Endothelial cell of umbilical vein (primary cell): ENCODE data around the gene MYO1G. TPM values are rescaled to one million over a fixed set of nuclear protein-coding genes. Genes with fewer than 3 reads are reported as not detected.

Experiments
- BruUV-seq: library from RNA; stranded (reverse); fragments of 400-500 nt; replicated peaks from 2 replicates; lab custom pipeline; 2021; lab: Mats Ljungman, UMichigan
- CTCF ChIA-PET: fragments of 300-600, 350-600 bp; sonication (Branson Sonifier 250); formaldehyde crosslinking; loops from one replicate; lab custom pipeline; 2021; ENCODE audit warnings: antibody characterized with exemption, inconsistent platforms; lab: Charles Lee
- POLR2A ChIA-PET: fragments of 300-600, 350-600 bp; sonication (Branson Sonifier 250); formaldehyde crosslinking; loops from one replicate; lab custom pipeline; 2021; ENCODE audit warnings: antibody characterized with exemption, inconsistent platforms; lab: Charles Lee
- DNase-seq: peaks from one replicate; pipeline ENCODE4 v3.0.0-alpha.2; 2011; ENCODE audit warnings: low read depth, low spot score
- FAIRE-seq: peaks from 2 replicates; lab custom pipeline; 2011; peaks lifted over from hg19 to GRCh38; lab: Jason Lieb, UNC
- H2AFZ ChIP-seq: 2 replicates; pipeline ENCODE4 v1.6.0; 2012; ENCODE audit warnings: low read depth, low read length, control low read depth, inconsistent platforms
- H3K27ac ChIP-seq: 2 replicates; pipeline ENCODE4 v1.5.1; 2011; ENCODE audit warnings: low read depth, mild to moderate bottlenecking, control low read depth, low read length, moderate library complexity; ENCODE audit not compliant: insufficient read depth
- H3K27me3 ChIP-seq, 2 experiments: 2 replicates each; pipeline versions ENCODE4 v1.6.0 to v1.6.1; 2011; ENCODE audit warnings: low read length in 2 of 2, mixed read lengths in 1 of 2; ENCODE audit not compliant: control insufficient read depth in 2 of 2, insufficient read depth in 2 of 2
- H3K36me3 ChIP-seq, 2 experiments: 2 replicates in 1 of 2; 3 replicates in 1 of 2; pipeline ENCODE4 v1.5.1; 2011; ENCODE audit warnings: low read length in 2 of 2, mild to moderate bottlenecking in 1 of 2, moderate library complexity in 1 of 2; ENCODE audit not compliant: control insufficient read depth in 2 of 2, insufficient read depth in 2 of 2; ENCODE audit errors: extremely low read depth in 1 of 2
- H3K4me1 ChIP-seq: 3 replicates; pipeline ENCODE4 v1.5.1; 2011; ENCODE audit warnings: mild to moderate bottlenecking, low read length; ENCODE audit not compliant: control insufficient read depth, insufficient read depth; ENCODE audit errors: extremely low read depth
- H3K4me2 ChIP-seq: 2 replicates; pipeline ENCODE4 v1.6.1; 2011; ENCODE audit warnings: low read length, control low read depth, mixed read lengths; ENCODE audit not compliant: insufficient read depth
- H3K4me3 ChIP-seq, 3 experiments: fragments of 200-600 bp in 1 of 3; sonication (generic), shearing (Covaris generic) in 1 of 3; replicated peaks in 1 of 3; 2 replicates each; pipeline ENCODE4 v1.5.1; 2011 to 2016; ENCODE audit warnings: control low read depth in 3 of 3, low read length in 3 of 3, mild to moderate bottlenecking in 2 of 3, inconsistent platforms in 1 of 3, low read depth in 1 of 3, moderate library complexity in 1 of 3; ENCODE audit not compliant: insufficient read depth in 1 of 3
- H3K79me2 ChIP-seq: 2 replicates; pipeline ENCODE4 v1.6.0; 2012; ENCODE audit warnings: low read length, inconsistent platforms; ENCODE audit not compliant: control insufficient read depth, insufficient read depth
- H3K9ac ChIP-seq: replicated peaks from 2 replicates; pipeline ENCODE3; 2011; ENCODE audit warnings: low read length, control low read depth; ENCODE audit not compliant: insufficient read depth; ENCODE audit errors: extremely low read depth
- H3K9me1 ChIP-seq: replicated peaks from 3 replicates; pipeline ENCODE4 v1.6.0; 2011; ENCODE audit warnings: mild to moderate bottlenecking, low read length; ENCODE audit not compliant: control insufficient read depth, insufficient read depth; ENCODE audit errors: extremely low read depth
- H3K9me3 ChIP-seq: replicated peaks from 2 replicates; pipeline ENCODE4 v1.5.1; 2012; ENCODE audit warnings: low read length, inconsistent platforms; ENCODE audit not compliant: control insufficient read depth, insufficient read depth
- H4K20me1 ChIP-seq: replicated peaks from 2 replicates; pipeline ENCODE3; 2011; ENCODE audit warnings: mild to moderate bottlenecking, low read length; ENCODE audit not compliant: control insufficient read depth, insufficient read depth; ENCODE audit errors: extremely low read depth
- EZH2 ChIP-seq: IDR thresholded peaks from 2 replicates; pipeline ENCODE4 v1.6.1; 2012; ENCODE audit warnings: borderline replicate concordance, low read depth, mild to moderate bottlenecking, moderate library complexity, low read length, inconsistent platforms; ENCODE audit not compliant: severe bottlenecking
- FOS ChIP-seq: IDR thresholded peaks from 2 replicates; pipeline ENCODE4 v1.6.1; 2011; ENCODE audit warnings: mild to moderate bottlenecking, low read length, moderate library complexity, borderline replicate concordance; ENCODE audit not compliant: insufficient read depth
- GATA2 ChIP-seq: IDR thresholded peaks from 2 replicates; pipeline ENCODE4 v1.7.0; 2011; ENCODE audit warnings: low read depth, mild to moderate bottlenecking, moderate library complexity, mixed read lengths, low read length; ENCODE audit not compliant: insufficient read length, insufficient read depth
- JUN ChIP-seq: IDR thresholded peaks from 2 replicates; pipeline ENCODE4 v1.6.1; 2011; ENCODE audit warnings: borderline replicate concordance, low read depth; ENCODE audit not compliant: insufficient read length, insufficient read depth
- MAX ChIP-seq: IDR thresholded peaks from 2 replicates; pipeline ENCODE4 v1.6.1; 2011; ENCODE audit not compliant: insufficient read depth, insufficient read length
- MYC ChIP-seq: IDR thresholded peaks from one replicate; pipeline ENCODE4 v1.6.1; 2011; ENCODE audit warnings: mild to moderate bottlenecking, low read depth, low read length
- POLR2A ChIP-seq: IDR thresholded peaks from 2 replicates; pipeline ENCODE4 v1.6.1; 2012; ENCODE audit warnings: low read depth, mild to moderate bottlenecking, control low read depth, low read length
- POLR2AphosphoS5 ChIP-seq: IDR thresholded peaks from 2 replicates; pipeline ENCODE4 v1.6.1; 2012; ENCODE audit warnings: low read depth, mild to moderate bottlenecking, control low read depth, low read length, moderate library complexity; ENCODE audit not compliant: insufficient read depth
- dilution Hi-C: fragments of 300-500 bp; cut with MboI; formaldehyde crosslinking; loops from one replicate; pipeline ENCODE4 v1.15.0; 2019; ENCODE audit warnings: low sequenced_read_pairs; ENCODE audit not compliant: extremely low pct_ligation_motif_present
- intact Hi-C: fragments of 100-400 bp; cut with micrococcal nuclease; formaldehyde crosslinking; loops from one replicate; pipeline ENCODE4 v1.10.0; 2022
- polyA plus RNA-seq, 4 experiments: library from polyadenylated mRNA; depleted of rRNA in 3 of 4; stranded (reverse) in 3 of 4; unstranded in 1 of 4; fragments of >200 nt; gene quantifications; 2 replicates each; pipeline versions ENCODE4 v1.2.1 to v1.2.3, GENCODE V29; 2011 to 2012; ENCODE audit warnings: missing spikeins in 1 of 4
- total RNA-seq: library from RNA; stranded (reverse); gene quantifications from 2 replicates; pipeline ENCODE4 v1.2.3, GENCODE V29; 2021
- TF ChIP-seq, protein P1 (sequence below), 2 donors: IDR thresholded peaks; 1 replicate in 1 of 2; 2 replicates in 1 of 2; pipeline ENCODE4 v1.5.1; 2011; ENCODE audit warnings: low read length in 2 of 2, mild to moderate bottlenecking in 2 of 2, moderate library complexity in 2 of 2, control low read depth in 1 of 2, inconsistent platforms in 1 of 2, low read depth in 1 of 2; ENCODE audit not compliant: insufficient read depth in 1 of 2; ENCODE audit errors: extremely low read depth in 1 of 2

MYO1G gene
- total and polyA plus RNA-seq, 2 donors (not counting 3 experiments of a cell fraction or from before 2014, with no cell fraction given), result 0.11 TPM; not detected in 1

DNA sequence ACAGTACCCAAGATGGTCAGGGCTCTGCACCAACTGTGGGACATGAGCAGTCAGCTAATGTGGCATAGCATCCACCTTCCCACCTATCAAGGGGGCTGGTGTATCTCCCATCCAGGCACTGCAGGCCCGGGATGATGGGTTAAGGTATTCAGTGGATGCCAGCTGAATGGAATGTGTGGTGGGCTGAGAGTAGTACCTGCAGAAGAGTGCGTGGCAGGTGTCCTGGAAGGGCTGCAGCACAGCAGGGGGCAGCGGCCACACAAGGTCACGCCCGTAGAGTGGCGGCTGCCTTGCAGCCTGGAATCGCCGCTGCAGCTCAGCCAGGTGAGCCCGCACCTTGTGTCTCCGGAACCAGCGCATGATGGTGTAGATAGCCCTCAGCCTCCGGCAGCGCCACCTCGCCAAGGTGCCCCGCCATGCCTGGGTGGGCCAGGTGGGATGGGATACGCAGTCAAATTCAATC is 13.3 kb downstream of the MYO1G start:
- intact Hi-C loops, result no loop called here
- Histone ChIP-seq H4K20me1 (no peaks in the 10 kb centered on the region), H3K9me1 (no peaks in the 10 kb centered on the region), H3K9me3 (no peaks in the 10 kb centered on the region), H3K36me3 (no peaks in the 10 kb centered on the region), H2AFZ (no peak overlapping the region), H3K9ac (no peak overlapping the region), H3K4me3 (no peak overlapping the region), H3K27ac (no peak overlapping the region), H3K79me2 (no peaks in the 10 kb centered on the region), H3K4me2 (no peak overlapping the region), H3K4me1 (peaks cover 3% of the 10 kb centered on the region), H3K27me3 (peaks cover 0 to 4% of the 10 kb centered on the region in 2 experiments)
- TF ChIP-seq POLR2A, result no peak
- TF ChIP-seq, protein P1, sequence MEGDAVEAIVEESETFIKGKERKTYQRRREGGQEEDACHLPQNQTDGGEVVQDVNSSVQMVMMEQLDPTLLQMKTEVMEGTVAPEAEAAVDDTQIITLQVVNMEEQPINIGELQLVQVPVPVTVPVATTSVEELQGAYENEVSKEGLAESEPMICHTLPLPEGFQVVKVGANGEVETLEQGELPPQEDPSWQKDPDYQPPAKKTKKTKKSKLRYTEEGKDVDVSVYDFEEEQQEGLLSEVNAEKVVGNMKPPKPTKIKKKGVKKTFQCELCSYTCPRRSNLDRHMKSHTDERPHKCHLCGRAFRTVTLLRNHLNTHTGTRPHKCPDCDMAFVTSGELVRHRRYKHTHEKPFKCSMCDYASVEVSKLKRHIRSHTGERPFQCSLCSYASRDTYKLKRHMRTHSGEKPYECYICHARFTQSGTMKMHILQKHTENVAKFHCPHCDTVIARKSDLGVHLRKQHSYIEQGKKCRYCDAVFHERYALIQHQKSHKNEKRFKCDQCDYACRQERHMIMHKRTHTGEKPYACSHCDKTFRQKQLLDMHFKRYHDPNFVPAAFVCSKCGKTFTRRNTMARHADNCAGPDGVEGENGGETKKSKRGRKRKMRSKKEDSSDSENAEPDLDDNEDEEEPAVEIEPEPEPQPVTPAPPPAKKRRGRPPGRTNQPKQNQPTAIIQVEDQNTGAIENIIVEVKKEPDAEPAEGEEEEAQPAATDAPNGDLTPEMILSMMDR (IDR thresholded peaks at IDR 0.05; ENCODE audit: extremely low read depth in 1 of 2, insufficient read depth in 1 of 2, low read depth in 1 of 2, low read length in 2 of 2), result no peak
- no peak for TF ChIP-seq GATA2
- no peak for TF ChIP-seq POLR2AphosphoS5
- no TSS peak for BruUV-seq
- DNase-seq (no peak), FAIRE-seq (no peak)
- dilution Hi-C loops, result no loop called here
- ChIA-PET POLR2A (interaction anchor here (0.5 kb wide), 1 partner anchor 128 kb away, joined by 13 read pairs; no protein-coding TSS in a partner anchor), CTCF (interaction anchor here (4.6 to 6.3 kb wide), 2 partner anchors 8 to 171 kb away, joined by 40 to 55 read pairs; no protein-coding TSS in a partner anchor)

GRCh38 chr7:44964831-44965440 is 13.9 kb downstream of the MYO1G start:
- CTCF ChIA-PET, result interaction anchor here (1.7 to 6.3 kb wide), 3 partner anchors 8 to 172 kb away, joined by 3 to 55 read pairs (median 40); no protein-coding TSS in a partner anchor
- FAIRE-seq, result no peak

More at GRCh38 chr7:44964831-44965440, 13.9 kb downstream of the MYO1G start:
- Histone ChIP-seq H3K27me3 (peaks cover 0 to 4% of the 10 kb centered on the region in 2 experiments), H3K36me3 (no peaks in the 10 kb centered on the region), H3K4me2 (no peak overlapping the region), H3K4me1 (peaks cover 3% of the 10 kb centered on the region), H2AFZ (no peak overlapping the region), H3K9ac (no peak overlapping the region), H3K4me3 (no peak overlapping the region), H3K9me1 (no peaks in the 10 kb centered on the region), H3K79me2 (no peaks in the 10 kb centered on the region), H4K20me1 (no peaks in the 10 kb centered on the region), H3K9me3 (no peaks in the 10 kb centered on the region), H3K27ac (no peak overlapping the region)
- TF ChIP-seq EZH2, result no peak
- TF ChIP-seq MAX, result no peak
- TF ChIP-seq, protein P1 (IDR thresholded peaks at IDR 0.05; ENCODE audit: extremely low read depth in 1 of 2, insufficient read depth in 1 of 2, low read depth in 1 of 2, low read length in 2 of 2), result no peak
- no peak for TF ChIP-seq POLR2AphosphoS5
- no peak for TF ChIP-seq POLR2A
- no peak for TF ChIP-seq MYC
- TF ChIP-seq GATA2, result no peak
- TF ChIP-seq JUN, result no peak
- no peak for TF ChIP-seq FOS
- POLR2A ChIA-PET, result interaction anchor here (0.5 kb wide), 1 partner anchor 128 kb away, joined by 13 read pairs; no protein-coding TSS in a partner anchor
- BruUV-seq, result no TSS peak
- no peak for DNase-seq
- dilution Hi-C loops (no loop called here), intact Hi-C loops (no loop called here)
